Anterior cingulate cortex (tissue), 58 donors: ENCODE results near the gene THAP3.
"Not testable (repeated sequence)": the region's sequence is repeated elsewhere in the genome, so short reads cannot be mapped to it uniquely, and the experiment has no call there.

Experiments used
- DNase-seq, 58 donors: peaks; one replicate each; lab custom pipeline; 2025; lab: John Stamatoyannopoulos, UW

THAP3 gene

DNA sequence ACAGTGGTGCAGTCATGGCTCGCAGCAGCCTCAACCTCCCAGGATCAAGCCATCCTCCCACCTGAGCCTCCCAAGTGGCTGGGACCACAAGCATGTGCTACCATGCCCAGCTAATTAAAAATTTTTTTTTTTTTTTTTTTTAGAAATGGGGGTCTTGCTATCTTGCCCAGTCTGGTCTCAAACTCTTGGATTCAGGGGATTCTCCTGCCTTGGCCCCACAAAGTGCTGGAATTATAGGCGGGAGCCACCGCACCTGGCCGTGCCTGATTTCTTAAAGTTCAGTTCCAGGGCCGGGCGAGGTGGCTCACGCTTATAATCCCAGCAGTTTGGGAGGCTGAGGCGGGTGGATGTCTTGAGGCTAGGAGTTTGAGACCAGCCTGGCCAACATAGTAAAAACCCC lies 6.4 kb downstream of the THAP3 start:
- no peak for DNase-seq

- DNase-seq: no peak
Measured at GRCh38 chr1:6632588-6633514, 8.2 kb downstream of the THAP3 start.

- DNase-seq: peak in 14 of 58 donors; percentile 2 to 37 (median 16)
Measured at GRCh38 chr1:6634371-6635052, 9.8 kb downstream of the THAP3 start.

DNA sequence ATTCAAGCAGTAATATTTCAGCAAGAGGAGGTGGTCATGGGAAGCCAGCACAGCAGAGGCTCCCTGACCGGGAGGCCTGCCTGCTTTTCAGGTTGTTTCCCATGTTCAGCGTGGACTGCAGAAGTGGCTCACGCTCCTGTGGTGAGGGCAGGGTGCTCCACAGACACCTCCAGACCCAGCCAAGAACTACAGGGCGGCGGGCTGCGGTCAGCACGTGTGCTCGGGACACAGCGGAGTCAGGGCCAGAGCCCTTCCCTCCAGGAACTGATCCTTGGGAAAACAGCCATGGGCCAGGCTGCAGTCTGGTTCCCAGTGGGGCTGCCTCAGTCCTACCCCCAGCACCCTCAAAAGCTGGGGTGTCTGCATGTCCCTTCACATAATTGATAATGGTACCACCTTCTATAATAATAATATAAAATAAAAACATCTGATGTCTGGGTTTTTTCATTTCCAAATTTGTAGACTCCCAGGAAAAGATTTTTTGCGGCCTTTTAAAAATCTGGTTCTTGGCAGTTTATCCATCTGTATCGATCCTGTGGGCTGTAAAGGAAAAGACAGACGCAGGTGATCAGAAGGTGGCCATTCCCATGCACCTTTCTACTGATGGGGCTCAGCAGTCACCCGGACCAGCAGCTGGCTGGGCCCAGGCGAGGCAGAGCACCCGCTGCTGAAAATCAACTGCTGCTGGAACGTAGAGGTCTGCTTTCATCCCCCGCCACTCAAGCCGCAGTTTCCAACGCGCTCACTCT lies 10.7 kb downstream of the THAP3 start:
- DNase-seq: no peak

GRCh38 chr1:6635910-6636760 lies 11.5 kb downstream of the THAP3 start:
- no peak for DNase-seq

DNA sequence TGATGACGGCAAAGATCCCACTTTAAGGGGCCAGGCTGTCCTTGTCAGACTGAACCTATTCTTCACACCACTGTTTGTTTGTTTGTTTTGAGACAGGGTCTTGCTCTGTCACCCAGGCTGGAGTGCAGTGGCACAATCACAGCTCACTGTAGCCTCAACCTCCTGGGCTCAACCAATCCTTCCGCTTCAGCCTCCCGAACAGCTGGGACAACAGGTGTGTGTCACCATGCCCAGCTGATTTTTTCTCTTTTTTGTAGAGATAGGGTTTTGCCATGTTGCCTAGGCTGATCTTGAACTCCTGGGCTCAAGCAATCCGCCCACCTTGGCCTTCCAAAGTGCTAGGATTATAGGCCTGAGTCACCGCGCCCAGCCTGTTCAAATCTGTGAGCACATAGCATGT lies 12.1 kb downstream of the THAP3 start:
- not testable (repeated sequence) for DNase-seq

- no peak for DNase-seq
Measured at GRCh38 chr1:6637770-6638169, 13.1 kb downstream of the THAP3 start.

DNA sequence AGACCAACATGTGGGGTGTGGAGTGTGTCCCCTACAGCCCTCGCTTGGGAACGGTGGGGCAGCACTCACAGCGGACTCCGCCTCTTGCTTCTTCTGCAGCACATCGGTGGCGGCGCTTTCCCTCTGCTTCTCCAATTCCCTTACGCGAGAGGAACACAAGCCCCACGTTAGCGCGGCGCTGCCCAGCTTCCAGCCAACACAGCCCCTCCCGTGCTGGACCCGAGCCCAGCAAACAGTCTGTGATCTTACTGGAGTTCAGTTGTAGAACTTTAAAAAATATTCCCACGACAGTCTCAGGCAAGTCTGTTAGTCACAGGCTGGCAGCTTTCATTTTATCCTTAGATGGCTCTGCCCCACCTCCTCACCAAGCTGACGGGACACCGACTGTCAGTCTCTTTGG lies 13.6 kb downstream of the THAP3 start:
- peak in 54 of 58 donors; percentile 10 to 86 (median 68) for DNase-seq

DNA sequence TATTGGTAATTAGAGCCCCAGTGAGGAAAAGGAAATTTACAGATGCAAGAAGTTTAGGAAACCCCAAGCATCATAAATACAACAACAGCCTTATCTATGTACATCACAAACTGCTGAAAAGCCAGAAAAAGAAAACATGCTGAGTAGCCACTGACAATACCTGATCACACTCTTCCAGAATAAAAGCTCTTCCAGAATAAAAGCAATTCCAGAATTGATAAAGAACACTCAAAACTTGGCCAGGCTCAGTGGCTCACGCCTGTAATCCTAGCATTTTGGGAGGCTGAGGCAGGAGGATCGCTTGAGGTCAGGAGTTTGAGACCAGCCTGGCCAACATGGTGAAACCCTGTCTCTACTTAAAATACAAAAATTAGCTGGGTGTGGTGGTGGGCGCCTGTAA lies 16.2 kb downstream of the THAP3 start:
- DNase-seq: not testable (repeated sequence)

DNA sequence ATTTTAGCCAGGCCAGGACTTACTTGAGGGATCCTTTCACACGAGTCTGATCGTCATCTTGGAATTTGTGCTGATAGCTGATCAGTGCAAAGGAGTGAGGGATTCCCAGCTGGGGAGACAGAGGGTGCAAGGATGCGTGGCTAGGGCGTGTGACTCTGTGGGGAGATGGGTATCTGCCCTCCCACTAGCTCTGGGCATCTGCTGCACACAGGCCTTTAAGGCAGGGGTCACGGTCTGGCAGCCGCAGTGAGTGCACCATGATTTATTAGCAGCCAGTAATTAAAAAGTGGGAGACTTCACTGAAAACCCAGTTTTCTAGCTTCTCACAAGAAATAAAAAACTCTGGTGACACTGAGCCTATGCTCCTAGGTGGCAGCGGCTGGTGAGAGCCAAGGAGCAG lies 20.4 kb downstream of the THAP3 start:
- DNase-seq: no peak

DNA sequence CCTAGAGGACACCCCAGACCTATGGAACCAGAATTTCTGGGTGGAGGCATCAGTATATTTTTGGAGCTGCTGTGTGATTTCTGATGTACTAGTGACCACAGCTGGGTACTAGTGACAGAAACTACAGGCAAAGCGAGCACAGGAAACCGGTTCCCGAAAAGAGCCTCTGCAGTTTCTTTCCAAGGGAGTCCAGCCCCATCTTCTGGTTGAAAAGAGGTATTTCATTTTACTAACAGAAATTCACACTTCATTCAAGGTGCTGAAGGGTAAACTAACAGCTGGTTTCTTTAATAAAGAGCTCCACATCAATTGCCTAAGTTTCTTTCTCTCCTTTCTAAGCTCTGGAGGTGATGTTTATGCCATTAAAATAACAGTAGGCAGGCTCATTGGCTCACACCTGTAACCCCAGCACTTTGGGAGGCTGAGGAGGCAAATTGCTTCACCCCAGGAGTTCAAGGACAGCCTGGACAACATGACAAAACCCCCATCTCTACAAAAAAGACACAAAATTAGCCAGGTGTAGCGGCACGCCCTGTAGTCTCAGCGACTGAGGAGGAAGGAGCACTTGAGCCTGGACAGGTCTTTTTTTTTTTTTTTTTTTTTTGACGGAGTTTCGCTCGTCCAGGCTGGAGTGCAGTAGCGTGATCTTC lies 22.0 kb downstream of the THAP3 start:
- DNase-seq: peak in 11 of 58 donors; percentile 0 to 38 (median 14)

GRCh38 chr1:6648556-6648955 lies 23.9 kb downstream of the THAP3 start:
- DNase-seq: no peak

GRCh38 chr1:6651909-6652308 lies 27.2 kb downstream of the THAP3 start:
- DNase-seq: peak in 3 of 58 donors; percentile 1 to 32 (median 15)

DNA sequence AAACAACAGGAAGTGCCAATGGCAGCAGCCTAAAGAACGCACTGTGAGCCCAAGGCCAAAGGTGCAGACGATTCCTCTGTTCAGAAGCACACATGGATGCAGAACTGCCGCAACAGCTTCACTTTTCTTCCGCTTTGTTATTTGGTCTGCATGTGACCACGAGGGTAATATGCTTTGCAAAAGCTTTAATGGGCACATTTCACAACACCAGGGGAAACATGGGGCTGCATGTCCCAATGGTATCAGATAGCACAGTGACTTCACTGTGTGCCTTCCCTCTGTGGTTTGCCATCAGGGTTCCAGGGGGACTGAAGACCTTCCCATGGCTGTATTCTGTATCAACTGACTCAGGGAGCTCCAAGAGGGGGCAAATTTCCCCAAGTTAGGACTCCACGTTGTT lies 28.3 kb downstream of the THAP3 start:
- no peak for DNase-seq

DNA sequence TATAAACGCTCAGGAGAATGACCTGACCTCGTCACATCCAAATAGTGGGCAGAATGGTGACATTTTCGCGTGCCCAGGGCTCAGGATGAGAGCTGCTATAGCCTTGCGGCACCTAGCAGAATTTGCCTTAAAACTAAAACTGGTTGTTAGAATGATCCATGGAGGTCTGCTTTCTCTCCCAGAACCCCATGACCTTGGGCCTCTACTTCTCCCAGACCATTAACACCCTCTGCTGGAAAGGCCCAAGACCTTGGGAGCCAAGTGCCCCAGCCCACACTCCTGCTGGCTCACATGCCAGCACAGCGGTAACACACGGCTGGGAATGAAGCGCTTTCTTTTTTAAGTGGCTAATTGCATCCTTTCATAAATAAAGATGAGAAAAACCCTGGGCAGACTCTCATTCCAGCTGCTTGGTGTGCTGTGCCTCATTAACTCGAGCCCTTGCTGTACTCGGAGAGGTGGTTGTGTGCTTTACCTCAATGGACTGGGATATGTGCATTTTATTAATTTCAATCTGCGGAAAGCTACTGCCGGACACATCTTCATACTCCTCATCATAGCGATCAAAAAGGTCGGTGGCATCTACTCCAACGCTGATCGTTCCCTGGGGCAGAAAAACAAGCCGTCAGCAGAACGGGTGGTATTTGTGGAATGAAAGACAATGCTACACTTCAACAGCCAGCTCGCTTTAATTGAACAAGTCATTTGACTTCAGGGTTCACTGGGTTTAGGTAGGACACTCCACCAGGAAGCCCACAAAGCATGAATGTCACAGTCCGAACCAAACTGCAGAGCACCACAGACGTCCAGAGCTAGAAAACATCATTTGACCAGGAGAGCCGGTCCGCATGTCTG lies 29.0 kb downstream of the THAP3 start:
- DNase-seq: peak in 5 of 58 donors; percentile 5 to 42 (median 35)

GRCh38 chr1:6657138-6657537 lies 32.5 kb downstream of the THAP3 start:
- DNase-seq: no peak

DNA sequence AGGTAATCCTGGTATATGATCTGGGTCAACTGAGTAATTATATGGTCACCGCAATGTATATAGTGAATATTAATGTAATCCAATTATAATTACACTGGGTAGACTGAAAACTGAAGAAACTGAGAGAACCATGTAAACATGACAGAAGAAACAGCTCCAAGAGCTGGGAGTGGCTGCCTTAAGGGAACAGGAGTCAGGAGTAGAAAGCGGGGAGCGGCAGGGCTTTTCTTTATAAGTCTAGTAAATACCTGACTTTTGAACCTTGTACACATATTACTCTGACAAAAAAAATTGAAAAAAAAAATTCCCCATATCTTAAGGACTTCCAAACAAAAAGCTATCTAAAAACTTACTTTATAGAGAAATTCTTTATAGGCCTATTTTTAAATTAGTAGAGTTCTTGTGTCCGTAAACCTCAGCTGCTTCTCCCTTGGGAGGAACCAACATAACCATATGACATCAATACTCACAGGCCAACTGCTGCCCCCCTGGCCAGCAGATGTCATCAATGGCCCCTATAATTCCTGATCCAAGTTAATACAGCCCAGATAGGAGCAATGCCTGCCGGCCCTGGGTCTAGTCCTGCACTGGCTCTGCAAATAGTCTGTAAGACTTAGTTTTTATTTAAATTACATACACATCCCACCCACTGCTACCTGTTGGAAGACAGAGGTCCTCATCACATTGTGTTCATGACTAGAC lies 33.8 kb downstream of the THAP3 start:
- DNase-seq: no peak
